ENCODE results near the gene NUDT21. TPM values are rescaled to one million over a fixed set of nuclear protein-coding genes. Genes with fewer than 3 reads are reported as not detected.

NUDT21 gene
- total and polyA plus RNA-seq, 2 of the 8 experiments (the other 6 are each of a cell fraction or from before 2014, with no cell fraction given): 78.1 to 277 TPM

GRCh38 chr16:56483394-56483793 lies 32.3 kb upstream of the NUDT21 start (continued):
- TF ChIP-seq CBX5 (IDR thresholded peaks at IDR 0.05; ENCODE audit: low read depth, low read length): no peak
- no peak for TF ChIP-seq POLR2AphosphoS5 (IDR thresholded peaks at IDR 0.05; ENCODE audit: low read depth, low read length)

Measured in H1 (cell line).